ENCODE measurements around the gene PANK1.

The PANK1 gene

GRCh38 chr10:89615824-89616223 is 29.2 kb downstream of the PANK1 start:
- DNase-seq = no peak

- DNase-seq = no peak
Observed at GRCh38 chr10:89615112-89615511, 29.9 kb downstream of the PANK1 start.

GRCh38 chr10:89613582-89613981 is 31.5 kb downstream of the PANK1 start:
- no peak for DNase-seq

- no peak for DNase-seq
Observed at GRCh38 chr10:89611282-89611681, 33.8 kb downstream of the PANK1 start.

GRCh38 chr10:89609833-89610346 is 35.2 kb downstream of the PANK1 start:
- no peak for DNase-seq

GRCh38 chr10:89604200-89604599 is 40.8 kb downstream of the PANK1 start:
- no peak for DNase-seq

- no peak for DNase-seq
Observed at GRCh38 chr10:89602919-89603318, 42.1 kb downstream of the PANK1 start.

- no peak for DNase-seq
Observed at GRCh38 chr10:89601728-89602361, 43.2 kb downstream of the PANK1 start.

- no peak for DNase-seq
Observed at GRCh38 chr10:89600041-89600440, 45.0 kb downstream of the PANK1 start.

- no peak for DNase-seq
Observed at GRCh38 chr10:89593043-89593442, 52.0 kb downstream of the PANK1 start.

- DNase-seq = no peak
Observed at GRCh38 chr10:89592539-89592938, 52.5 kb downstream of the PANK1 start.

- DNase-seq = no peak
Observed at GRCh38 chr10:89591796-89592271, 53.2 kb downstream of the PANK1 start.

- DNase-seq = peak in 2 of 4 experiments; percentile 7 to 8
Observed at GRCh38 chr10:89591111-89591795, 53.8 kb downstream of the PANK1 start.

GRCh38 chr10:89590326-89590725 is 54.7 kb downstream of the PANK1 start:
- DNase-seq = no peak

GRCh38 chr10:89589101-89589720 is 55.8 kb downstream of the PANK1 start:
- no peak for DNase-seq

- no peak for DNase-seq
Observed at GRCh38 chr10:89588671-89589070, 56.4 kb downstream of the PANK1 start.

GRCh38 chr10:89582022-89582421 is 63.0 kb downstream of the PANK1 start:
- DNase-seq = no peak

- DNase-seq = peak in 3 of 4 experiments; percentile 15 to 28 (median 23)
Observed at GRCh38 chr10:89580243-89580642, 64.8 kb downstream of the PANK1 start.

GRCh38 chr10:89576696-89577095 is 68.3 kb downstream of the PANK1 start:
- no peak for DNase-seq

- no peak for DNase-seq
Observed at GRCh38 chr10:89576022-89576421, 69.0 kb downstream of the PANK1 start.

- DNase-seq = no peak
Observed at GRCh38 chr10:89575031-89575430, 70.0 kb downstream of the PANK1 start.

- DNase-seq = peak; percentile 12 to 69 (median 36)
Observed at GRCh38 chr10:89574368-89574767, 70.7 kb downstream of the PANK1 start.

GRCh38 chr10:89567576-89568245 is 77.3 kb downstream of the PANK1 start:
- DNase-seq = no peak
